NCI-H82 treated with DMSO at 0.1 percent for 48 hours (cell line): ENCODE measurements around the gene MLST8.
A peak's percentile ranks its signal among the peaks of the same experiment; 100 is the strongest.
"Not testable (repeated sequence)": the region's sequence is repeated elsewhere in the genome, so short reads cannot be mapped to it uniquely, and the experiment has no call there.

Source experiments
- DNase-seq: peaks from one replicate; lab custom pipeline; 2025; ENCODE audit not compliant: unreplicated experiment; lab: John Stamatoyannopoulos, UW

Gene MLST8

DNA sequence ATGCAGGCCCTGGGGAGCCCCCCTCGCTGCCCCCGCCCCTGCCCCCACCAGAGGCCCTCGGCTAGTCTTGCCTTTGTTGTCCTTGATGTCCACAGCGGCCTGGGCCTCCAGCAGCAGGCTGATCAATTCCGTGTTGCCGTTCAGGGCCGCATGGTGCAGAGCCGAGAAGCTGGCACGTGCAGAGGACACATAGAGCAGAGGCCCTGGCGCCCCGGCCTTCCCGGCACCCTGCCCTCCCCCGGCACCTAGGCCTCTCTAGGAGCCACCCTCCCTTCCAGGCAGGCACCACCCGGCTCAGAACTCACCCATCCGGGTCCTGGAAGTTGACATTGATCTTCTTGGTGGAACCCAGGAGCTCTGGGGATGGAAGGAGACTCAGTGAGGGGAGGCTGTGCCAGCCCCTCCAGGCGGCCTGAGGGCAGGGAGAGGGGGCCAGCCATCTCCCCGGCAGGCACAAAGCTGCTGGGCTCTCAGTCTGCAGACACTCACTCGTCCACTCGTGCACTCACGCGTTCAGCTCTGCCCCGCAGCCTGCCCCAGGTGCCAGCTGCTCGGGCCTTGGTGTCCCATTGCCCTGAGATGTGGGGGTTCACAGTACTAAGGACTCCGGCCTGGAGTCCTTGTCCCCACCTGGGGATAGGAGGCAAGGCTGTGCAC lies 15.1 kb upstream of the MLST8 start:
- no peak for DNase-seq

DNA sequence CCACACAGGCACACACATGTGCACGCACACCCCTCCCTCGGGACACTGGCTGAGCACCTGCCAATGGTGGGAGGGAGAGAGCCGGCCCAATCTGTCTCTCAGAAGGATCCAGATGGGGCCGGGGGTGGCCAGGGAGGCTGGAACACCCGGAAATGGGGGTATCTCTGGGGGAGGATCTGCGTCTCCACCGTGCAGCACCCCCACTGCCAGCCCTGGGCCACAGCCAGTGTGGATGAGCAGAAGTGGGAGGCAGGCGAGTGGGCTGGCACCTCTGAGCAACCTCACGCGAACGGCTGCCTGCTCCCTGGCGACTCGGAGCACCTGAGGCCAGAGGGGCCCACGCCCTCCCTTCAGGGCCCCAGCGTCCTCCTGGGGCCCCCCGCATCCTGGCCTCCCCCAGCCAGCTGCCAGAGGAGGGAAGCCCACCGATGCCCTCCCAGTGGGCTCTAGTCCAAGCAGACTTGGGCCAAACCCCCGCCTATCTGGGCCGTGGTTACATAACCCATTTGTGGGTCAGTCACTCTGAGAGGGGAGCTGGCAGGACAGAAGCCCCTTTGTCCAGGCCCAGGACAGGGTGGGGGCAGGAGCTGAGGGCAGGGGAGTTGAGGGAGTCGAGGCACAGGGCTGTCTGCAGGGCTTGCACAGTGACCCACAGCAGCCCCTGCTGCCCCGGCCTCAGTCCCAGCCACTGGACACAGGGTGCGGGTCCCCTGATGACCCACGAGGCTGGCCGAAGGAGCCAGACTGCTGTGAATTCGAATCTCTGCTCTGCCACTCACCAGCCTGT lies 14.4 kb upstream of the MLST8 start:
- DNase-seq: no peak

DNA sequence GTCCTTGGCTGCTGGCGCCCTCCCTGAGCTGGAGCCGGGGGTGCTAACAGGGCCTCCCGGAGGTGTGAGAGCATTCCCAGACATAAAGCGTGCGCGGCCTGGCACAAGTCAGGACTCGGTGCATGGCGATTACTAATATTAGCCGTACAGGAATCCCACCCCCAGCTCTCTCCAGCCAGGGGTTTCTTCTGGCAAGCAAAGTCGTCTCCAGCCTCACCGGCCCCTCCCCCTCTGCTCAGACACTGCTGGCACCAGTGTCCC lies 13.9 kb upstream of the MLST8 start:
- no peak for DNase-seq

DNA sequence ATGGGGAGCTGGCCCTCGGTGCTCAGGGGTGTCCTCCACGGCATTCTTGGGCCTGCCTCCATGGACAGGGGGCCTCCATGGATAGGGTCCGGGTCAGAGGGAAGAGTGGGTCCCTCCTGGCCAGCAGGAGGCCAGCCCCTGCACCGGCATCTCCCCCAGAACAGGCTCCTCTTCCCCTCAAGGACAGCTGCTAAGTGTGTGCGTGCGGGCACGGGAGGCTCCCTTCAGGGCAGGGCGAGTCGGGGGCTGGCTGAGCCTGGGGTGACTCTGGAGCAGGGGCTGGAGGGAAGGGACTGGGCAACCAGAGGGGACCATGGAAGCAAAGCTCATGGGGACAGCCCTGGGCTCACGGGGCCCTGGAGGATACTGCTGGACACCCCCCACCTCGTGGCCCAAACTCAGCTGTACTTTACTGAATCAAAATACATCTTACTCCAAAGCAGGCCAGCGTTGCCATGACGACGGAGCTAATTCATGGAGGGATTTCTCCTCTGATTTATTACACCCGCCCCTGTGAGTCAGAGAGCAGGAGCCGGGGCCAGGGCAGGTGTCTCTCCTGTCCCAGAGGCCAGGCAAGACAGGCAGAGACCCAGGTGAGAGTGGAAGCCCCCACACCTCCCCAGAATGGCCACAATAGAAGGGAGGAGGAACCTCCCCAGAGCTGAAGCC lies 11.0 kb upstream of the MLST8 start:
- DNase-seq: no peak

DNA sequence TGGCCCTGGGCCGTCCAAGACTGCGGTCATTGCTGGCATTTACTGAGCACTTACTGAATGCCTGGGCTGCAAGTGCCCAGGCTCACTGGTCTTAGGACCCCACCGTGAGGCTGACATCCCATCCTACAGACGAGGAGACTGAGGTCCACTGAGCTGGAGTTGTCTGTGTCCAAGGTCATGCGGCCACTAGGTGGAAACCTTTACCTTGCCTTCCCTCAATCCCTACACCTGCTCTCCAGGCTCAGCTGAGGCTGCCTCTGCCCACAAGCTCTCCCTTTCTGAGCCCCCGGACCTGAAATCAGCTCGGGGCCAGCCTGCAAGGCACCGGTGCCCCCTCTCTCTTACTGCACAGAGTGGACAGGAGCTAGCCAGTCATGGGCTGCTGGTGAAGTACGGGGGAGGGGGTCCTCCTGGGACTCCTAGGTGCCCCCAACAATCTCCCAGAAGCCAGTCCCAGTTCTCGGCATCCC lies 10.4 kb upstream of the MLST8 start:
- peak; percentile 51 for DNase-seq

DNA sequence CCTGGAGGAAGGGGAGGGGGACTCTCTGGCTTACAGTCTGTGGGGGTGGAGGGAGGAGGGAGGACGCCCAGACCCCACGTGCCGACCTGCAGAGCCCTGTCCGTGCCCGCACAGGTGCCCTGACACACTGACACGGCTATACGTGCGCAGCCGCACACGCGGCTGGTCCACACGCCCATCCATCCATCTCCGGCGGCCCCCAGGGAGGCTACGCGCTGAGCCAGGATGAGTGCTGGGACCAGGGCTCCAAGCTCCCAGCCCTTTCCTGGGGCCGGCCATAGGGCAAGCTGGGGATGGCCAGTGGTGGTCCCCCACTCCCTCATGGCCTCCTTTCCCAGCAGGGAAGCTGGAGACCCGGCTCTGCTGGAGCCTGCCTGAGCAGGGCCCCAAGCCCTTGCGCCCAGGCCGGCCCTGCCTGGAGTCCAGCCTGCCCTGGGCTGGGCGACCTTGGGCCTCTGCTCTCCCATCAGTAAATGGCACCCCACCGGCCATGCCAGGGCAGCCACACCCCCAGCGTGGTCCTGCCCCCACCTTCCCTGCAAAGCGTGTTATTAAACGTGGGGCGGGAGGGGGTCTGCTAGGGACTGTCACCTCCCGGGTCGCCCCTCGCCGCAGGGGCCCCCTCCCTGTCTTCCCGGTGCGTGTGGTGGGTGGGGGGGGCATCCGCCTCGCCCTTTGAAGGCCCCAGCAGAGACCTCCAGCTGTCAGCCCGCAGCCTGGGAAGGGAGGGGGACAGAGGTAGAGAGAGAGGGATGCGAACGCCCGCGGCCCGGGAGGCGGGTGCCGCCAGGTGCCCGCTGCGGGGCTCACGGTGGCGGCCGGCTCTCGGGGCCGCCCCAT lies 9.7 kb upstream of the MLST8 start:
- no peak for DNase-seq

DNA sequence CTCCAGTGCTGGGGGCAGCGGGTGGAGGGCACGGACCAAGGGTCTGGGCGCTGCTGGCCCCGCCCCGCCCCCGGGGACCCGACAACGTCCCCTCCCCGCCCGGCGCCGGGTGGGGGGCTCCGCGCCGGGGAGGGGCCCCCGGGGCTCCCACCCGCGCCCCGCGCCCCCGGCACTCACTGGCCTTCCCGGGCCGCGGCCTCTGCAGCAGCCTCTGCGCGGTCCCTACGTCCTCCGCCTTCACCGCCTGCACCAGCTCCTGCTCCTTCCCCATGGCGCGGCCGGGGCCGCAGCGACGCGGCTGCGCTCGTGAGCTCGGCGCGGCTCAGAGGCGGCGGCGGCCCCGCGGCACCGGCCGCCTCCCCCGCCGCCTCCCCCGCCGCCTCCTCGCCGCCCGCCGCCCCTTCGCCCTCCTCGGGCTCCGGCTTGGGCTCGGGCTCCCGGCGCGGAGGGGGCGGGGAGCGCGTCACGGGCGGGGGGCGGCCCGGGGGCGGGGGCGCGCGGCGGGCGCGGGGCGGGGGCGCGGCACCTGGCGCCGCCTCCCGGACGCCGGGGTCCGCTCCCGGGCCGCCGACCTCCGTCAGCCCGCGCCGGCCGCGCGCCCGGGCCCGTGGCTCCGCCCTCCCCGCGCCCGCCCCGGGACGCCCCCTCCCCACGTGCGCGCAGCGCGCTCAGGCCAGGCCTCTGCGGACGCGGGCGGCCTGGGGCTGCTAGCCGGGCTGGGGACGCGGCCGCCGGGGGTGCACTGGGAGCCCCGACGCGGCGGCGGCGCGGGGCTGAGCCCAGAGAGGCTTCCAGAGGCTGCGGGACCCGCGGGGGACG lies 8.9 kb upstream of the MLST8 start, which contains the start of gene CASKIN1:
Gene CASKIN1 (minus strand): TSS at position 444 of the 819 bp plus-strand sequence. CDS start 173 bp downstream, at position 271.
- no peak for DNase-seq

DNA sequence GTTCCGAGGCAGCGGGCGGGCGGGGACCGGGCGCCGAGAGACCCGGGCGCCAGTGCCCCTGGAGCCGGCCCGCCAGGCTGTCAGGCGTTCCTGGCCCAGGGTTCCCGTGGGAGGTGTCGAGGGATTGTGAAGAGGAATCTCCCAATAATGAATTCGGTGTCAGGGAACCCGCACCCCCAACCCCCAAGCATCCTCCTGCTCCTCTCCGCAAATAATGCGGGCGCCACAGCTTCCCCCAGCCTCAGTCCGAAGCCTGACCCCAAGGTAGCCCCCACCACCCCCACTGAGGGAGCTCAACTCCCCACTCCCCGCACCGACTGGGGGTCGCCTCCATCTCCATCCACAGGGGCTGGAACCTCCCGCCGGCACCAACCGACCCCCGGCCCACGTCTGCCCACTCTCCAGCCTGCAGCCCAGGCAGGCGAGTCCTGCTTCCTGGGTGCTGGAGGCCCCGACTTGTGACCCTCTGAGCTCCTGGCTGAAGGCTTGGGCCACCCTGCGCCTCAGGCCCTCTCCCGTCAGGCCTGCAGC lies 8.2 kb upstream of the MLST8 start:
- no peak for DNase-seq

DNA sequence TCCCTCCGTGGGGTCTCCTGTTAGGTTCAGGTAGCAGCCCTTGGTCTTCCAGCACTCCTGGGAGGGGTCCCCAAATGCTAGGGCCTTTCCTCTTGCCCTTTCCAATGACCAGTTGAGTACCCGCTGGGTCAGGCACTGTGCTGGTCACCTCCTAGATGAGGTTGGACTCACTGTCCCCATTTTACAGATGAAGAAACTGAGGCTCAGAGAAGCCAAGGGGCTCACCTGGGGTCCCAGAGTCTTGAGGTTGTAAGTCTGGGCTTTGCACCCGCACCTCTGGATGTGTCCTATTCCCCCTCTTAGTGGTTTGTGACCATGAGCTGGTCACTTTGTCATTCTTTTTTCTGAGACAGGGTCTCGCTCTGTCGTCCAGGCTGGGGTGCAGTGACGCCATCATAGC lies 7.5 kb upstream of the MLST8 start:
- DNase-seq: no peak

DNA sequence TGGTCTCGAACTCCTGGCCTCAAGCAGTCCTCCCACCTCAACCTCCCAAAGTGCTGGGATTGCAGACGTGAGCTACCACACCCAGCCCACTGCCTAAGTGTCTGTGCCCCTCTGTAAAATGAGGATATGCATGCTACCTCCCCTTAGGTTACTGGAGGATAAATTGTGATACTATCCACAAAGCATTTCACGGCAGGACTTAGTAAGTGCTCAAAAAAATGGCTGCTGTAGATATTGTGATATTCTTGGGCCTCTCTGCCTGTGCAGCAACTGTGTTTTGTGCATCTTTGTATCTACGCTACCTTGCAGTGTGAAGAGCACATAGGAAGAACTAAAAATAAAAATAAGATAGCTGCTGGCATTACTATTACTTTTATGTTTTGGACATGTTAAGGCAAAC lies 7.0 kb upstream of the MLST8 start:
- DNase-seq: no peak

DNA sequence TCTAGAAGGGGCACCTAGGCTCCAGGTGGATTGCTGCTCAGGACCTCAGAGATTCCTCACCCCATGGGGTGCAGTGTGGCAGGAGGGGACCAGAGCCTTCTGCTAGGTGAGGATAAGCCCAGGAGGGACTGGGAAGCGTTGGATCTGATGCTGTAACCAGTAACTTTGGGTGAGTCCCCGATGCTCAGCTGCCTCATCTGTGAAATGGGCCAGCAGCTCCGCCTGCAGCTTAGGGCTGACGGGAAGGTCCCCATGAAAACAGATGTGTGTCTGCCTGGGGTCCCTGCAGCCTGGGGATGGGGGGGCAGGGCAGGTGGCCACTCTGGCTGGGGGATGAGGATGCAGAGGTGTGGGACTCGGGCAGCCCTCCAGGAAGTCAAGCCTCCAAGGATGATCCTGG lies 6.2 kb upstream of the MLST8 start:
- DNase-seq: no peak

DNA sequence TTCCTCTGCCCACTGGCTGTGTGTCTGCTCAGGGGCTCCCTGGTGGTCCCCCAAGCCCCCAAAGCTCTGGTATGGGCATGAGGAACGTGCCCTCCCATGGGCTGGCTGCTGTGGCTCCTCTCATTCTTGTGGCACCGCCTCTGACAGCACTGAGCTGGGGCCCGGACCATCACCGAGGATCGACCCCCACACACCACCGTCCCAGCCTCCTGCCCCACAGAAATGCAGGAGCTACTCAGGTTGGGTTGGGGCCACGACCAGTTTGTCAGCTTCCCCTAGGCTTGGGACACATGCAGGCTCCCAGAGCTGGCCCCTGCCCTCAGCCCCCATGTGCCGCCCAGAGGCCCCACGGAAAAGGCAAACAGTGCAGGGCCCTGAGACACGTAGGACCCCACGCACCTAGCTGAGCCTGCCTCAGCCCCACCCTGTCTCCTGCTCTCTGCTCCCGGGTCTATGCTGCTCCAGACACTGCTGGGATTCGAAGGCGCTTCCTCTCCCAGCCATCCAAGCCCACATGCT lies 5.6 kb upstream of the MLST8 start:
- no peak for DNase-seq

DNA sequence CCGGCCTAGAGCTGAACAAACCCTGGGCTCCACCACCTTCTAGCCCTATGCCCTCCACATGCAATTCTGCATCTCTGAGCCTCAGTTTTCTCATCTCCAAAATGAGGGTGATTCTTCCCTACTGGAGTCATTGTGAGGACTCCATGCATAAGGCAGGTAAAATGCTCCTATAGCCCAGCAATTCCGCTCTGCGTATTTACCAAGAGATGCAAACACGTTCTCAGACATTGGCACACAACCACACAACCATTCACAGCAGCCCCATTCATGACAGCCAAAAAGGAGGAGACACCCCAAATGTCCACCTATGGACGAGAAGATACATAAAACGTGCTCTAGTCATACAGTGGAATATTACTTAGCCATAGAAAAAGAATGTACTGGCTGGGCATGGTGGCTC lies 4.9 kb upstream of the MLST8 start:
- DNase-seq: no peak

DNA sequence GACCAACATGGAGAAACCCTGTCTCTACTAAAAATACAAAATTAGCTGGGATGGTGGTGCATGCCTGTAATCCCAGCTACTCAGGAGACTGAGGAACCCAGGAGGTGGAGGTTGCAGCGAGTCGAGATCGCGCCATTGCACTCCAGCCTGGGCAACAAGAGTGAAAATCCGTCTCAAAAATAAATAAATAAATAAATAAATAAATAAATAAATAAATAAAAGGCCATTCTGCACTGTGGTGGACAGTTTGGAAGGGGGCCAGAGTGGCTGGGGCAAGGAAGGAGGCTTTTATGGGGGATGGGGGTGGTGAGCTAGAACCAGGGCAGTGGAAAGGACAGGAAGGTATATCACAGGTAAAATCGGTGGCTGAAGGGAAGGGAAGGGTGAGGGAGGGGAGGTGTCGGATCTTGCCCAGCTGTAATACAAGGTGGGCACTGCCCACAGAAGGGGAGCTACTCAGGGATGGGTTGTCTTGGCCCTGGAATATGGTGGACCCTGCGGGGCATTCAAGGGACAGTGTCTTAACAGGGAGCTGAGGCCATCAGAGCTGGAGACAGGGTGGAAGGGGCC lies 2.0 kb upstream of the MLST8 start:
- DNase-seq: not testable (repeated sequence)

DNA sequence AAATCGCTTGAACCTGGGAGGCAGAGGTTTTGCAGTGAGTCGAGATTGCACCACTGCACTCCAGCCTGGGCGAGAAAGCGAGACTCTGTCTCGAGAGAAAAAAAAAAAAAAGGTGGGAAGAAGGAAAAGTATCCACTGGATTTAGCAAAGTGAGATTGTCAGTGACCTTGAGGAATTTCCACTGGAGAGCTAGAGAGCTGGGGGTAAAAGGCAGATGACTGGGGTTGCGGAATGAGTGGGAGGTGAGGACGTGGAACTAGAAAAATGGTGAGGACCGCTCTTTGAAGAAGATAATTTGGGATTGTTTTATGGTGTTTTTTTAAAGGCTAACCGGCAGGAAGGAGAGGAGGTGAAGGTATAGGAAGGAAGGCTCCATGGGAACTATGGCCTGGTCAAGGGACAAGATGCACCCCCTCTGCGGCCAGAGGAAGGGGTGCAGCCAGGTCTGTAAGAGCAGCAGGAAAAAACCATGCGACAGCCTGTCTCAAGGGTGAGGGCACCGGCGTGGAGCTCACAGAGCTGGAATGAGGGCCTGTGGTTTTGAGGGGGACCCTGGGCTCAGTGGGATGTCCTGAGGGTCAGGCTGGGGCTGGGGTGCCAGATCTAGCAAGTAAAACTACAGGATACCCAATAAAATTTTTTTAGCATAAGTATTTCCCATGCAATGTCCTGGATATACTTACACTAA lies 694 bp upstream of the MLST8 start:
- no peak for DNase-seq

DNA sequence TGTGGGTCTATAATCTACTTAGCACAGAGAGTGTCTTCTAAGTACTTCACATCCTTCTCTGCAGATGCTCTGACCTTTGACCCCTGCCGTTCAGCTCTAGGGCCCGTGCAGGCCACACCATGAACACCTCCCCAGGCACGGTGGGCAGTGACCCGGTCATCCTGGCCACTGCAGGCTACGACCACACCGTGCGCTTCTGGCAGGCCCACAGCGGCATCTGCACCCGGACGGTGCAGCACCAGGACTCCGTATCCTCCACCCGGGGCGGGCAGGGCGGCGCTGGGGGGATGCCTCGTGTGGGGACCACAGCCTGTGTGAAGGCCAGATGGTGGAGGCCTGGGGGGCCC lies 686 bp downstream of the MLST8 start:
- no peak for DNase-seq

DNA sequence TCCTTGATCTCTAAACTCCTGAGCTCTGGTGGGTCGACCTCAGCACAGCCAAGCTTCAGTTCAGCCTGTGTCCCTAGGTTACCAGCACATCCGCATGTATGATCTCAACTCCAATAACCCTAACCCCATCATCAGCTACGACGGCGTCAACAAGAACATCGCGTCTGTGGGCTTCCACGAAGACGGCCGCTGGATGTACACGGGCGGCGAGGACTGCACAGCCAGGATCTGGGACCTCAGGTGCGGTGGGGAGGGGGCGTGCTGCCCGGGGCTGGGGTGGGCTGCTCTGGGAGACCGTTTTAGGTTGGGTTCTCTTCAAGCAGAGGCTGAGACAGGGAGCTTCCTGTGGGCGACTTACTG lies 1.1 kb downstream of the MLST8 start:
- DNase-seq: no peak

DNA sequence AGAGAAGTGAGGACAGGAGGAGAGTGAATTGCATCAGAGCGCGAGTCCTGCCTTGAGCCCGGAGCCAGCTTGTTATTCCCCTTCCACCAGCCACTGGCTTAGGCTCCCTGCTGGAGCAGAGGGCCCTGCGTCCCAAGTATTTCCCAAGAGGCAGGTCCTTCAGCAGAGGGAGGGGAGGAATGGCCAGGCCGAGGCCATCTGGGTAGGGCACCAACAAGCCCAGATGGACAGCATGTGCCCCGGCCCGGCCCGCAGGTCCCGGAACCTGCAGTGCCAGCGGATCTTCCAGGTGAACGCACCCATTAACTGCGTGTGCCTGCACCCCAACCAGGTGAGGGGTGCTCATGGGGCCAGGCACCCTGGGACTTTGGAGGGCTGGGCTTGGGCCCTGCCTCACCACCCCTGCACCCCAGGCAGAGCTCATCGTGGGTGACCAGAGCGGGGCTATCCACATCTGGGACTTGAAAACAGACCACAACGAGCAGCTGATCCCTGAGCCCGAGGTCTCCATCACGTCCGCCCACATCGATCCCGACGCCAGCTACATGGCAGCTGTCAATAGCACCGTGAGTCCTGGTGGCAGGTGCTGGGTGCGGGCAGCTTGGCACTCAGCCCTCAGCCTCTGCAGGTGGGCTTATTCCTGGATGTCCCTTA lies 1.7 kb downstream of the MLST8 start:
- DNase-seq: no peak

DNA sequence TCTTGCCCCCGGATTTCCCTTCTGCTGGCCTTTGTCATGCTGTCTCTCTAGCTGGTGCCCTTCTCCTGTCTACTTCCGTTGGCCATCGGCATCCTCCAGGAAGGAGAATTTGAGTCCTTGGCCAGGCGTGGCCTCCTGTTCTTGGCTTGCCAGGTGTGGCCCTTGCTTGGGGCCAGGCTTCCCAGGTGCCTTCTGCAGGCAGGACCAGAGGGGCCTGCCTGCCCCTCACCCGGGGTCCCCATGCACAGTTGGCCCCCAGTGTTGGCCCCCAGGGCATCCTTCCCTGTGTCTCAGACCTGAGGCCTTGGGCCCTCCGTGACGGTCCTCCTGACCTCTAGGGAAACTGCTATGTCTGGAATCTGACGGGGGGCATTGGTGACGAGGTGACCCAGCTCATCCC lies 2.6 kb downstream of the MLST8 start:
- DNase-seq: no peak
